Cortex of kidney (tissue), 1 donor: Measurements from ENCODE around the gene ADH7.

Source experiments
- DNase-seq: peaks from one replicate; lab custom pipeline; 2025; lab: John Stamatoyannopoulos, UW

ADH7 gene

DNA sequence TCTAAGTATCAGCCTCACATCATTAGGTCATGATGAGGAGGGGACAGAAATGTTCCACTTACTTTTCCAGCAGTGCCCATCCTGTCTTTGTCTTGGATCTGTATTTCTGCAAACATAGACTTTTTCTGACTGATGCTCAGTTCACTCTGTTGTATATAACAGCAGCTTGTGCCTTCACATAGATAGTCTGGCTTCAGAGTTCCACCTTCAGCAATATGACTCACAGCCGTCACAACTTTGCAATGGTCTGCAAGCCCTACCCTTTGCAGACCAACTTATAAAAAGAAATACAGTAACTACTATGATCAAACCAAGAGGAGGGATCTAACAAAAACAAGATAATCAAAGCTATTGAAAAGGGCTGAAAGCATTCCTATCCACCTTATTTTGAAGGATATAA, at the start of gene ADH7:
Gene ADH7, minus strand, starts transcription at position 189 of the 400 bp plus-strand sequence. Its CDS starts 109 bp downstream, at position 80.
- no peak for DNase-seq

DNA sequence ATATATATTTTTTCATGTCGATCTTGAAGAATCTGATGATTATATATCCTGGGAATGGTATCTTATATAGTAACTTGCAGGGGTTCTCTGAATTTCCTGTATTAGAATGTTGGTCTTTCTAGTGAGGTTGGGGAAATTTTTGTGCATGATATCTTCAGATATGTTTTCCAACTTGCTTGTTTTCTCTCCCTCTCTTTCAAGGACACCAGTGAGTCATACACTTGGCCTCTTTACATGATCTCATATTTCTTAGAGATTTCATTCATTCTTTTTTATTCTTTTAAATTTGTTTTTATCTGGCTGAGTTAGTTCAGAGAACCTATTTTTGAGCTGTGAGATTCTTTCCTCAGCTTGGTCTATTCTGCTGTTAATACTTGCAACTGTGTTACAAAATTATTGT, 48.5 kb upstream of the ADH7 start:
- no peak for DNase-seq

DNA sequence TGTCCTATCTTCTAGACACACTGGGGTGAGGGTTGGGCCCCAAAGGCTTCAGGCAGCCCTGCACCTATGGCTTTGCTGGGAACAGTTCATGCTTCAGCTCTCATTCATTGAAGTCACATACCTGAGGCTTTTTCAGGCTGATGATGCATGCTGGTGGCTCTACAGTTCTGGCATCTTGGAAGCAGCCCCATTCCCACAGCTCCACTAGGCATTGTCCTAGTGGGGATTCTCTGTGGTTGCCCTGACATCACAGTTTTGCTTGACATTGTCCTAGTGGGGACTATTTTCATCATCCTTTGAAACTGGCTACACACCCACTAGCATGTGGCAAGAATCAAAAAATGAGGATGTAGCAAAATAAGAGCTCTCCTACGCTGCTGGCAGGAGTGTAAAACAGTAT, 38.0 kb upstream of the ADH7 start:
- DNase-seq: no peak

DNA sequence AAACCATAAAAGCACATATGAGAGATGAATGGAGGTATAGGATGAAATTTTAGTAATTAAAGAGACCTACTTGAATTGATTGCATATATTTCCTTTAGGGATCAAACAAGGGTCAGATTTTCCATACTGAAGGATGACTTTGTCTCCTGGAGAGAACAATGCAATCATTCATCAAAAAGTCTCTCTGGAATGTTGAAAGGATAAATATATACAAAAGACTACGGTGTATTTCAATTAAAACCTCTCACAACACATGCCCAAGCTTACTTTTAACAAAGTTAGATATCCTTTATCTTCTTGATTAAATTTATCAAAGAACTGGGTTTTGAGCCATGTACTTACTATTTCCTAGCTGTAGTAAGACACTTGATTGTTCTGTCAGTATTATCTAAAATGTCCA, 36.8 kb upstream of the ADH7 start:
- no peak for DNase-seq

DNA sequence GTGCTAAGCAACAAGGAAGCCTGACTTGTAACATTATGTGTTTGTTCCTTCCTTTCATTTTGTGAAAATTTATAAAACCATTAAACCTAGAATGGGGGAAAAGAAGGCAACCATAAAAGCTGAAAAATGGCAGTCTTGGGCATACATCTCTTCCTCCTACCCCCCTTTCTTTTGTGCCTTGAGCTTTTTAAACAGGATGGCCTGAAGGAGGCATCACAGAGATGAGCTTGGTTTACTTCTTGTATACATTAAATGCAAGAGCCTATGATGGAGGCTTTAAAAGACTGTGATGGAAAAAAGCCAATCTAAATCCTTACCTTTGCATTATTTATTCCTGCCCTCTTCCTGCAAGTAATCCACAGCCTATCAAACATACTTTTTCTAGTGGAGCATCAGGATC, 36.2 kb upstream of the ADH7 start:
- no peak for DNase-seq

DNA sequence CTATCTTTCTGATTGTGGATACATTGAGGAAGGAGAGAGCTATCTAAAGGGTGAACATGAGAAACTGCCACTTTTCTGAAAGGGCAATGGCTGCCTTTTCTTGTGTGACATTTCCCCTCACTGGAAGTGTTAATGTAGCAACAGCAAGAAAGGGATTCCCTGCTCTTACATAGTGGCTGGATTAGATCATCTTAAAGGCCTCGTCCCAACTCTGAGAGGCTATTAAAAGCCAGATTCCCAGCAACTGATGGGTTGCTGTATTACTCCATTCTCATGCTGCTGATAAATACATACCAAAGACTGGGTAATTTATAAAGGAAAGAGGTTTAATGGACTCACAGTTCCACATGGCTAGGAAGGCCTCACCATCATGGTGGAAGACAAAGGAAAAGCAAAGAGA, 33.7 kb upstream of the ADH7 start:
- no peak for DNase-seq

DNA sequence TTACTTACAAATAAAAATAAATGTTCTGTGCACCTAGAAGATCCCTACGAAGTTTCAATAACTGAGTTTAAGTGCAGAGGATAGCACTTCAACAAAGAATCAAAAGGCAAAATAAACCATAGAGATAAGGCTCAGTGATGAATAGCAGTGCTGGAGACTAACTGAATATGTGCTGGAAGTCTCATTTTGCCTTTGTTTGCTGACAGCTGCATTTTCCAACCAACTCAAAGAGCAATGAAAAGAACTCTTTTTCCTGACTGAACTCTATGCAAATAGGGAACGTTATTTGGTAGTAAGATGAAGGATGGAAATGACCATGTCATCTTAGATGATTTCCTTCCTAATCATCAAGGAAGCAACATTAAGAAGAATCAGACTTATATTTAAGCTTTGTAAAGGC, 32.7 kb upstream of the ADH7 start:
- DNase-seq: no peak

DNA sequence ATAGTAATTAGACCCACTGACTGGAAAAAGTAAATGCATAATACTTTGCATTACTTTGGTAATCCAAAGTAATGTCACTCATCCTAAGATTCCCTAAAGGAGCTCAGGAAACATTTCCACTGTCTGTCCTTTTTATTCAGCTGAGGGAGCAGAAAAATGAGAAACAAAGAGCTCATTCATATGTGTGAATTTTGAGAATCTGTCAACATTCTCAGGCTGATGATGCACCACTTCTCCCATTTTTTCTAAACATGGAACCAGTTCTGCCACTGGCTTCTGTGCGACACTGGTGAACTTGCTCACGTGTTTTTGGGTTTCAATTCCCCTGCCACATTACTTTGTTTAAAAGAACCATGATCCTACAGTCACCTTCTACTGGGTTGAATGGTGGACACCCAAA, 28.4 kb upstream of the ADH7 start:
- DNase-seq: no peak

DNA sequence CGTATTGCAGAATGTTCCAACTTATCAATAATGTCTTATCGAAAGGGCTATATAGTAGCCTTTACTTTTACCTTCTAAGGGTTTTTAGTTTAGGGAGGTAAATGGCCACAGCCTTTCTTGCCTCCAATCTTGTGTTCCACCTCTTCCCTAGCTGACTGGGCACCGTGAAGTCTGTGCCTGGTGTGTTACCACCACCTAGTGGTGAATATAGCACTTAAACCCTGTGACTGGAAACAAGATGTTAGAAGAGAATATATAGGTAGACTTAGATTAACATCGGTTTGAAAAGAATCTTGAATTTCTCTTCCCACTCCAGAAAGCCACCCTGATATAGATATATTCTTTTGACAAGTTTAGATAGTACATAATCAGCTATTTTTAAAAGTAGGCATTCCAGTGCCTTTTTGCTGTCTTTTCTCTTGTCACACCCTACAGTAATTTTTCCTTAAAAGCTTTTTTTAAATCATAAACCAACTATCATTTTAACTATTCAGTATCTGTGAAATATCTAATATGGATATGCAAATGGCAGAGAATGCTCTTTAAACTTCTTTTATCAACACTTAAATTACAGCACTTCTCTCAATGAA, 27.8 kb upstream of the ADH7 start:
- no peak for DNase-seq

DNA sequence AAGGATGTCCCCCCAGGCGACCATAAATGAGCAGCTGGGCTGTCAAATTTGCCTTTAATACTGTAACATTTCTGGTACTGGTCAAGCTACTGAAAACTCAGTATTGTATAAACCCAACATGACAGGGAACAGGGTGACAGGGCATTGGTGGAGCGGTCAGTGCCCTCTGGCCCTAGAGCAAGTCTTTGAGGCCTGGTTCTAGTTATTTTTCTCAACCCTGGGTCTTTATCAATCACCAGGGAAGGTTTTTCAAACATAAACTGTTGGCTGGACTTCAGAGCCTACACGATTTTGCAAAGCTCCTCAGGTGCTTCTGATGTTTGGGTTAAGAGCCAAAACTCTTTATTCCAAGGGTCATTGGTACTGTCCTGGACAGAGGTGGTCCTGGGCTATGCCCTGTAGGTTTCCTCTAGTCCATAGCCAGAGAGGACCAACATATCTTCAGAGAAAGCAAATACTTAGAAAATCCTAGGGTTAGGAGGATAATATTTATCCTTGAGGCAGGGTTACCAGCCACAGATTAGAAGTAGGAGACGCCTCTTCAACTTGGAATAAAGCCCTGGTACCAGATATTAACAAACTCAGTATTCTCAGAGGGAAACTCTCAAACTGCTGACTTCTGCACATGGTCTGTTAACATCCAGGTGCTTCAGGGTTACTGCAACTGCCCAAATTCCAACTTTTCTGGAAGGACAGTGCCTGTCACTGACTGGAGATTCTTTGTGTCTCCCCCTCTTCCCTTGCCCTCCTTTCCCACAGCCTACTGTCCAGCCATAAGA, 26.7 kb upstream of the ADH7 start:
- DNase-seq: no peak

DNA sequence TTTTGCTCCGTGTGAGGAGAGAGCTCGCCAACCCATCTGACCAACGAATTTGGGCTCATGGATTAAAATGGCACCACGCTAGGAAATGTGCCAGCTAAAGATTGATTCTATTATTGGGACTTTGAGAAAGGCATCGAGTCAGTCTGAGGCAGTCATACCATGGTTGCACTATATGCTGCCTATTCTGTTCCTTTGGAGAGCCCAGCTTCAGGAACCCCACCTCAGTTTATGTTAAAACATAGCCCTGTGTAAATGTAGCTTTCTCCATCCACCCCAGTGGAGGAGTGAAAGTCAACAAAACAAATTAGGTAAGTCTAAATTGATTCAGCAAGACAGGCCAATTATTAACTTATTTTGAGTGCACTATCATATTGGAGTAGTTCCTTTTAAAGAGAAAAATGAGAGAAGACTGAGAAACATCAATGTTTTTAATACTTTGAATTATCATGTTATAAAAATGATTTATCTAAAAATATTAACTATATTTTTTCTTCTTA, 24.5 kb upstream of the ADH7 start:
- DNase-seq: no peak

DNA sequence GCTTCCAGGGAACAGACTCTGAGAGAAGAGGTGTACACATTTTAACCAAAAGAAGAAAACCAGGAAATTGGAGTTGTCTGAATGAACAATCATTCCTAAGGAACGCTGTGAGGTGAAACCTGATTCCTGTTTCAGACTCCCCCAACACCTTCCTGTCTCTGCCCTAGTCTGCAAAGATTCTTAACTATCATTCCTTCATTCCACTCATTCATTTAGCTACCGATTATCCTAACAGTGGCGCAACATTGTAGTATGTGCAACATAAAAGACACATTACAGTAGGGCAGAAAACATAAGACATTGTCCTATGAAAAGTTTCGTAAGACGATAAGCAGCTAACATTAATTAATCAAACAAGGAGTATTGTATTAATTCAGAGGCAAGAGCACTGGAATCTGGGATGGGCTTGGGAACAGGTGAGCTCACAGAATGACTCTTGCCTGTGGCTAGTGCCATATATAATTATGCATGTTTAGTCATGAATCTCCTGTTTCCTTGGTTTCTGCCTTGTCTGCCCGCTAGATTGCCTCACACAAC, 23.8 kb upstream of the ADH7 start:
- no peak for DNase-seq

DNA sequence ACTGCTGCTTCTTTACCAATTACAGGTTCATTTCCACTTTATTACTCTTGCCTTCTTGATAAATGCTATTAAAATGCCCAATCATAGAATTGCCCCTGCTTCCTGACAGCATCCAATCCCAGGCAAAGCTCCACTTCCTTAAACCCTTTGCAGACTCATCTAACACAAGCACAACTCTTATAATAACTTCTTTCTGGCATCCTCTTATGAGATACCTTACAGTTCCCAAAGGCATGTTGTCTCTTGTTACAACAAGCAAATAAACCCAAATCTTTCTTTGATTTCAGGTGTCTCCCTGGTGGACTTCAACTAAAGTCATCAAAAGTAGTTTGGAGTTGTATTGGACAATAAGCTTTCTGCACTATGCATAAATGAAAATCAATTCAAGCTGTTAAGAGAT, 22.5 kb upstream of the ADH7 start:
- DNase-seq: no peak

DNA sequence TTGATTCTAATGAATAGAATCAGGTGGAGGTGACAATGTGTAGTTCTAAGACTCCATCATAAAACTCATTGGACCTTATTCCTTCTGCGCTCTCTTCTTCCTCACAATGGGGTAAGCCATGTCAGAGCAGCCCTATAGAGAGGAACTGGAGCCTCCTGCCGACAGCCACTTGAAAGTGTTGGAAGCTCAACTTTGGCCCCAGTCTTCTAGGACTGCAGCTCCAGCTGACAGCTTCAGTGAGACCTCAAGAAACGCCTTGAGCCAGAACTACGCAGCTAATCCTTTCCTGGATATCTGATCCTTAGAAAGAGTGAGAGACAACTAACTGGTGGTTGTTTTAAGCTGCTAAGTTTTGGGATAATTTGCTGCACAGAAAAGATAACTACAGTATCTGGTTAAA, 22.1 kb upstream of the ADH7 start:
- no peak for DNase-seq

DNA sequence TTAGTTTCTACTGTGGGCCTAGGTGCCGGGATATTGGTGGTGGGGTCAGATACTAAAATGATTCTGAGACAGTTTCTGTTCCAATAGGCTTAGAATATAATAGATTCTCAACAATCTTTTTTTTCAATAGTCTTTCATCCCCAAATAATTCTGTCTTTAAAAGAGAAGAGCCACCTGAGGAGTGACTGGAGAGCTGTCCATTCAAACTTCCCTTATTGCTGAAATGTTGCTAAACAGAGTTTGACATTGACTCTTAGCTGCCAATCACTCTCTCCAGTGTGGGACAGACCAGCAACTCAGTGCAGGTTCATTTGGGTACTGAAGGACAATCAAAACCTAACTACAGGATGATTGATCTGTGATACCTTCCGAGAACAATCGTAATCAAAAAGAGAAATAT, 12.4 kb upstream of the ADH7 start:
- DNase-seq: no peak

DNA sequence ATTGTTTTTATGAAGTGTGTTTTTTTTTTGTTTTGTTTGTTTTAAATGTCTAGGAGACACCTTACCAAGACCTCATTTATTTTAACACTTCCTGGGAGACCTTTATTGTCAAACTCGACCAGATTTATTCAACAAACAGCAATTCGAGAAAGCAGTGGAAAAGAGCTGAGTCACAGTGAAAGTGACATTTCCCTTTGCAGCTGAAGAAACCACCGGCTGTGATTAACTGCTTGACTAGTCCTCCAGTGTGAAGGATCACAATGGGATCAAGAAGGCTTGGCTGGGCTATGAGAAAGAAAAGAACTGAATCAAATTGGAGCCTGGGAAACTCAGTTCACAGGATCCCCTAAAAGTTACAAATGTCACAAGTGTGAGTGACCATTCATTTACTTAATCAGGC, 11.9 kb upstream of the ADH7 start:
- no peak for DNase-seq

DNA sequence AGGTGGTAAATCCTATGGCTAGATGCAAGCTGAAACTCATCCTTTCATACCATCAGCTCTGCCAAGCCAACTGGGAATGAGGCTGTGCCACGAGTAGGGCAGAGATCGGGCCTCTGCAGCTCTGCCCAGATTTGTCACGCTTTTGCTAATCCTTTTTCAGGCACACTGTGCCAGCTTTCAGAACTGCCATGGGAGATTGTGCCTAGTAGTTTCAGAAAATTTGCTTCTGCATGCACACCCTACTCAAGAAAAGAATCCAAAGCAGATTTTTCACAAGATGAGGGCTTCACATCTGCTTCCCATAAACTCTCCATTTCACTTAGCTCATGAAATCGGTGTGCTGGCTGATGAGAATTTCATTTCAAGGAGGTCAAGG, 3.3 kb upstream of the ADH7 start:
- DNase-seq: no peak

DNA sequence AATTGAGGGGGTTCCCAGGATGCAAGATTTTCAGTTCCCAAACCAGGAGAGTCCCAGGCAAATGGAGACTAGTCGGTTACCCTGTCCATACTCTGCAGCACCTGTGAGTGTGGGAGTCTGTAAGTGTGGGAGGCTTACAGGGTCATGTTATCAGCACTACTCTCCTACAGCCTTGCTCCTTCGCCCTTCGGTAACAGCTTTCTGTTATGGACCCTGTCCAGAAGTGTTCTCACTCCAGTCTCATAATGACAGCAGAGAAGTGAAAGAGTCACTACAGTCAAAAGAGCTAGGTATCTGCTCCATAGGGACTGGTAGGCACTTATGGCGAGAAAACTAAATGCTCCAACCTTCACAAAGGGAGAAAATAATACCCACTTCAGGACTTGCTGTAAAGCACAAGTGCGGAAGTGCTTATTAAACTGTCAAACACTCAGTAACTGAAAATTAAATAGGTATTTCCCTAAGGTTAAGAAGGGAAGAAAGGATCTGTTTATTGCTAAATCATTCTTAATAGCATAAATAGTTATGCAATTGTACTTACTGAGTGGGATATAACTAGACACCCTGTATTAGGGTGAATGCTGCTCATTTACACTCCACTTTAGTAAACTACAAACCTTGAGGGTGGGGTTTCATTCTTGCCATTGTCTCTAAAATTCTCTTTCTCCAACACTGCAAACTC, 2.7 kb upstream of the ADH7 start:
- DNase-seq: no peak

DNA sequence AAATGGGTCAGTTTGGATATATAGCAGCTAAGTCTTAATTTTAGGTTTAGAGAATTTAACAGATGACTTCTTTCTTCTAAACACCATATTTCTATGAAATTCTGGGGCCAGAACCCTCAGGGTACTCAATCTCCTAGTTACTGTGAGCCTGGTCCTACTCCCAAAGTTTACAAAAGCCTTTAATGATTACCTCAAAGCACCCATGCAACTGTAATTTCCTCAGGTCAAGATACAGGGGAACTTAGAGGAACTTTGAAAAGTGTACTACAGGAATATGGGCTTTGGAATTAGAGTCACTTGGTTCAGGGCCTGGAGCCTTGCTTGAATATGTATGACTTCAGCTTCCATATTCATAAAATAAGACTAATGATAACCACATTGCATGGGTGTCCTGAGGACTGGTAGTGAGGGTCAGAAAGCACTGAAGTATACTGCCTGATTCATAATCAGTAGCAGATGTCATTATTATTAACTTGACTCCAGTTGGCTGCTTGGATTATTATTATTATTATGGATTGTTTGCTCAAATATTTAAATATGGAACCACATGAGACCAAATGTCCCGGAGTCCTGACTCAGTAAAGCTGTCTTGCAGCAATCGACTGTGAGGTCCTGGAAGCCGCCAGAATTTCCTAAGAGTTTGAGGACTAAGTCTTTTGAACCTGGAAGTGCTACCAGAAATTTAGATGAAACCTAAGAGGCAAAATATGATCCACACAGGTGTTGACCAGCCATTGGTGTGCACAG, 2.0 kb upstream of the ADH7 start:
- DNase-seq: no peak

DNA sequence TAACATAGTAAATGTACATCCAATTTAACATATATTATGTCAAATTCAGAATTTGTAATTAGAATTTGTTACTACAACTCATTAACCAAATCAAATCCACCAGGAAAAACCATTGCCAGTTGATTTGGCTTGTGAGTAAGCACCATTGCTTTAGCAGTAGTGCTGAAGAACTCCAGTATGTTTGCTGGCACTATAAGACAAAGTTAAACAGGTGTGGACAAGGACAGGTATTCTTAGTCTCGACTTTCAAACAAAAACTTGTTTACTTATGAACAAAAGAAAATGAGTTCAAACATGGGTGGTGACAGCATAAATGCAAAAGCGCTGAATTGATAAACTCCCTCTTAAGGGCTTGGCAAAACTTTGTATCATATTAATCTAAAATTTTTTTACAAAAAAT, 1.3 kb upstream of the ADH7 start:
- no peak for DNase-seq

DNA sequence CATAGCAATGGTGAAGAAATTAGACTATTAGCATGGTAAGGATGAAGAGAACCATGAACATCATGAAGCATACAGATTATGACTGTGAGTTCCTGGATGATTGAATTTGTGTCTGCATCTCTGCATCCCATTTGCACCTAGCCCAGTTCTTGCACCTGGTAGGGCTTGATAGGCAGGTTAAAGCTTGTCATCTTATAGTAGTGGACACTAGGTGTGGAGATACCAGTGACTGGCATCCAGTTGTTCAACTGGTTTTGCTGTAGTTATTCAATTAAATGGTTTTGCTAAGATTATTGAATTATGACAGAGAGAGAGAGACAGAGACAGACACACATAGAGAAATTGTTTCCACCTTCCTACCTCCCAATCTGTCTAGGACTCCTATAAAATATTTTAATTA, 5.0 kb downstream of the ADH7 start:
- DNase-seq: no peak

DNA sequence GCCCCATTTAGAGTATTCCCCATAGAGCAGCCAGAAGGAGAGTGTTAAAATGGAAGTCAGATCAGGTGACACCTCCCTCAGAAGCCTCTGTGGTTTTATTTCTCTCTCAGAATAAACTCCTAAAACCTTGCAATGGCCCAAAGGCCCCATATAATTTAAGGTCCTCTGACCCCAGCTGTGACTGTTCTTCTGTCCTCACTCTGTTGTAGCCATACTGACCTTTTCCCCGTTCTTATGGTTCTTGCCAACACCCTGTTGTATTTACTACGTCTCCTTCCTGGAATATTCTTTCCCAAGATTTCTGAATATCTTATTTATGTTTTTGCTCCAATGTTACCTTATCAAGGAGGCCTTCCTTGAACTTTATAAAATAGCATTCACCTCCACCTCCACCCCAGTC, 18.0 kb downstream of the ADH7 start:
- no peak for DNase-seq
